ENCODE measurements around the gene FAM171A1.
"Not testable (repeated sequence)": the region's sequence is repeated elsewhere in the genome, so short reads cannot be mapped to it uniquely, and the experiment has no call there.

Gene FAM171A1

DNA sequence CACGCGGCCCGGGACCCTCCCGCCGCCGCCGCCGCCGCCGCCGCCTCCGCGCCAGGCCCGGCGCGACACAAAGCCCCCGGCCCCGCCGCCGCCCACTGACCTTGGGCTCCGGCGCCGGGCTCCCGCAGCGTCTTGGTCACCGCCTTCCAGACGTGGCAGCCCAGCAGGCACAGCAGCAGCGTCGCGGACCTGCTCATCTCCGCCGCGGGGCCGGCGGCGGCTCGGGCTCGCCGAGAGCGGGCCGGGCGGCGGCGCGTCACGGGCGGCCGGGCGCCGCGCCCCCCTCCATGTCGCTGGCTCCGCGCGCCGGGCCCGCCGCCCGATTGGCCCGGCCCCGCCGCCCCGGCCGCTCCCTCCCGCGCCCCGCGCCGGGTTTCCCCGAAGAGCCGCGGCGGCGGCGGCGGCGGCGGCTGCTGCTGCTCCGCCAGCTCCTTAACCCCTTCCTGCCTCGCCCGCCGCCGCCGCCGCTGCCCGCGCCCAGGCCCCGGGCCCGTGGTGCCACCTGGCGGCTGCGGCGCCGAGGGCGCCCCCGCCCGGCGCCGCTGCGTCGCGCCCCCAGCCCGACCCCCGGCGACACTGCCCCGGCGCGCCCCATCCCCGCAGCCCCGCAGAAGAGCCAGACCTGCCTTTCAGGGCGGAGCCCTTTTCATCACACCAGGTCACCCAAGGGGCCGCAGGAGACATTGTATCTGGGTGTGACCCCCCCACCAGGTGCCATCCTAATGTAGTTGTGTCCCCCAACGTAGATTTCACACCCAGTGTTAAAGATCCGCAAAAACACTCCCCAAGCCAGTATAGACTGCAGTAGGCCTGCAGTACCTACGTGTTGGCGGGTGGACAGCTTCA lies at the start of gene FAM171A1:
Gene FAM171A1, minus strand, starts transcription at position 434 of the 846 bp plus-strand sequence. Its CDS starts 237 bp downstream, at position 197.
- peak; percentile 42 for DNase-seq

DNA sequence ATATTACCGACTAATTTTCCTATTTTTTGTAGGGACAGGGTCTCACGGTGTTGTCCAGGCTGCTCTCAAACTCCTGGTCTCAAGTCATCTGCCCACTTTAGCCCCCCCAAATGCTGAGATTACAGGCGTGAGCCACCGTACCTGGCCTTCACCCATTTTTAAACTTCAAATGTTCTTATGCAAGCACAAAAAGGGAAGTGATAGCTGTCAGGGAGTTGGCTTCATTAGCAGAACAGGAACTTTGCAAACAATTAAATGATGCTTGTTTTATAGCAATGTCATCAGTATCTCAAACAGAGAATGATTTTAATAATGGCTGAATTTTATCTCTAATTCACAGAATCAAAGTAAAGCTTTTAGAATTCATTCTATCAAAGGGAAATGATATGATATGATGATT lies 49.8 kb upstream of the FAM171A1 start:
- no peak for DNase-seq

DNA sequence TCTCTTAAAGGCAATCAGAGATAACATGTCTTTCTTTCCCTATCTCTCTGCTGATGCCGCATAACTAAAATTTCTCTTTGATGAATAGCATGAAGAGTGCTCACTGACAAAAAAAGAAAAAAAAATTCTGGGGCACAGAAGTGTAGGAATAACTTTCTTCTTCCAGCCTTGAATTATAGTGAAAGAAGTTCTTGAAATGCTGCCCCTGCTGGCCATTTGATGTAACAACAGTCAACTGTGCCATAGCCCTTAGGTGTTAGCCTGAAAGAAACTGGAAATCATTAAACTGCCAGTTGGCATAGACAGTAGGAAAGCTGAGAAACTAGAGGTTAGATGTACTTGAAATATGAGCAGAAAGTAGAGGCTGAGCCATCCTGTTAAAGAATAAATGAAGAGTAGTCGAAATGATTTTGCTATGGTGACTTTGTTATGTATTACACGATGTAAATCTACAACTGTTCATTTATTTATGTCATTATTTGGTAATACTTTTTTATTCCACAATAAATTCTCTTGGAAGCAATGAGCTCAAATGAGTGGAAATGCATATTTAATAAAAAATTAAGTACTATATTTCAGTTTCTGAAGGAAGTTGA lies 48.3 kb upstream of the FAM171A1 start:
- no peak for DNase-seq

DNA sequence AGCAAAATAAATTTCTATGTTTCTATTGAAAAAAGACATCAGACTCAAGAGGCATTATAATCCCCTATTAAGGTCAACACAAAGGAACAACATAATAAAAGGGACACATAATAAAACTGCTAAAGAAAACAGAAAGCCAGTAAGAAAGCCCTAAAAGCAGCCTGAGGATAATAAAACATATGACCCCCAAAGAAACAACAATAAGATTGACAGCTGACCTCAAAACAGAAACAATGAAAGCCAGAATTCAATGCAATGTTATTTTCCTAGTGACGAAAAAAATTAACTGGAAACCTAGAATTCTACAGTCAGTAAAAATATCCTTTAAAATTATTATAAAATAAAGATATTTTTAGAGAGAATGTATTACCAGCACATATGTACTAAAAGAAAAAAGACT lies 44.9 kb upstream of the FAM171A1 start:
- no peak for DNase-seq

DNA sequence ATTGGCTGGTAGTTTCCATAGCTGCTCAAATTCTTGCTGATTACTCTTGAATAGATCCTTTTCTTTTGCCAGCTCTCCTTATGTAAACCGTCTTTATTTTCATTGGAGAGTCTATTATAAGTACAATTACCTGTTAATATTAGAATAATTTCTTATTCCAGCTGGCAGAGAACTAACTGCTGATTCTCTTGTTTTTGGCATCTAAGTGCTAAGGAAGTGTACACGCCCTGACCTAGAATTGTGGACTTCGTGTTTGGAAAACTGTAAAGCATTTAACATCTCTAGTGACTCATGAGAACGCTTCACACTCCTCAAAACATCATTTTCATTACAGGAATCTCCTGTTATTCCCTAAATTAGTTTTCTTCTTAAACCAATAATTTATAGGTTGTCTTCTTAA lies 39.9 kb upstream of the FAM171A1 start:
- DNase-seq = no peak

DNA sequence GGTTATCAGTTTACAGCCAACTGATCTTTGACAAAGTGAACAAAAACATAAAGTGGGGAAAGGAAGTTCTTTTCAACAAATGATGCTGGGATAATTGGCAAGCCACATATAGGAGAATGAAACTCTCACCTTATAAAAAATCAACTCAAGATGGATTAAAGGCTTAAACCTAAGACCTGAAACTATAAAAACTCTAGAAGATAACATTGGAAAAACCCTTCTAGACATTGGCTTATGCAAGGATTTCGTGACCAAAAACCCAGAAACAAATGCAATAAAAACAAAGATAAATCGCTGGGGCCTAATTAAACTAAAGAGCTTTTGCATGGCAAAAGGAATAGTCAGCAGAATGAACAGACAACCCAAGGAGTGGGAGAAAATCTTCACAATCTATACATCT lies 38.3 kb upstream of the FAM171A1 start:
- DNase-seq = not testable (repeated sequence)

DNA sequence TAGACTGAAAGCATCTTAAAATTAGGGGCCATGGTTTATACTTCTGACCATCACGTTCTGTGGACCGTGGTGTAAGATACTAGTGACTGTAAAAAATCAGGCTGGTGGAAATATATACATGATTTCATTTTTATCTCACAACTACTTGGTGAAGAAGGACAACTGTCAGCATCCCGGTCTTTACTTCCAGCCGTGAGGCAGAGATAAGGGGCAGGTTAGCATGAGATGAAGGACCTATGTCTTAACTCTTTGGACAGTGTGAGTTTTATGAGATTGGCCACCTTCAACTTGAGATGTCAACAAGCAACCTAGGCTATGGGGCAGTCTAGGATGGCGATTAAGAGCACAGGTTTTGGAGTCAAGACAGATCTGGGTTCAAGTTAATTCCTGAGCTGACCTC lies 37.5 kb upstream of the FAM171A1 start:
- DNase-seq = no peak

- no peak for DNase-seq
These were observed 34.2 kb upstream of the FAM171A1 start for GRCh38 chr10:15405319-15405718.

GRCh38 chr10:15401382-15401781 lies 30.3 kb upstream of the FAM171A1 start:
- no peak for DNase-seq

DNA sequence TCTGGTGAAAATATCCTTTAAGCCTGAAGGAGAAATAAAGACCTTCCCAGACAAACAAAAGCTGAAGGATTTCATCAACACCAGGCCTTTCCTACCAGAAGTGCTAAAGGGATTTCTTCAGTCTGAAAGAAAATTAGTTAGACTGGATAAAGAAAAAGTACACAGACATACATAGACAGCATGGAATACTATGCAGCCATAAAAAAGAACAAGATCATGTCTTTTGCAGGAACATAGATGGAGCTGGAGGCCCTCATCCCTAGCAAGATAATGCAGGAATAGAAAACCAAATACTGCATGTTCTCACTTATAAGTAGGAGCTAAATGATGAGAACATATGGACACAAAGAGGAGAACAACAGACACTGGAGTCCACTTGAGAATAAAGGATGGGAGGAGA lies 29.4 kb upstream of the FAM171A1 start:
- not testable (repeated sequence) for DNase-seq

- no peak for DNase-seq
These were observed 28.1 kb upstream of the FAM171A1 start for GRCh38 chr10:15399060-15399661.

GRCh38 chr10:15395935-15396334 lies 24.8 kb upstream of the FAM171A1 start:
- DNase-seq = no peak

GRCh38 chr10:15393139-15393825 lies 22.2 kb upstream of the FAM171A1 start:
- no peak for DNase-seq

DNA sequence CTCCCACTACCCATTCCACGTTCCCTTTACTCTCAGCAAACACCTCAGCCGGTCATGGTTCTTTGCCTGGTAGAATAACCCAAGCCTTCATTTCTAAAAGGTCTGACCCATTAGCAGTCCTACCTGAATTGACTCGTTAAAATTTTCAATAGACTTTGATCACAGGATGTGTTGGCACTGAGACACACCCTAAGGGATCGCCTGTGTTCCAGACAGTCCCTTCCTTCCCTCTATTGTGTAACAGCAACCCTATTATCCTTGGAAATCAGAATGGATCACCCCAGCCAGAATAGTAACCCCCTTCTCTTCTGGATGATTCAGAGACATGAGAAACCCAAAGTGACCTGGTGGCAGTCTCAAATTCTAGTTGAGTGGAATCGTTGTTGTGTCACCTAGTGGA lies 20.4 kb upstream of the FAM171A1 start:
- DNase-seq = no peak

DNA sequence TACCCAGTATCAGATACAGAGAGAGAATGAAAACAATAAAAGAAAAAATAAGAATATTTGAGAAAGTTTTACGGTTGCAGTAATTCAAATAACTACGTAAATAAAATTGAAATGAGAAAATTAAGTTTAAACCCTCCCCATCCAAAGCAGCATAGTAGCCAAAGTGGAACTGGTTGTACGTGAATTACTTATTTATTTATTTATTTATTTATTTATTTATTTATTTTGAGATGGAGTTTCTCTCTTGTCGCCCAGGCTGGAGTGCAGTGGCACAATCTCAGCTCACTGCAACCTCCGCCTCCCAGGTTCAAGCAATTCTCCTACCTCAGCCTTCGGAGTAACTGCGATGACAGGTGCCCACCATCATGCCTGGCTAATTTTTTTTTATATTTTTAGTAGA lies 17.1 kb upstream of the FAM171A1 start:
- DNase-seq = not testable (repeated sequence)

- no peak for DNase-seq
These were observed 15.9 kb upstream of the FAM171A1 start for GRCh38 chr10:15387021-15387420.

GRCh38 chr10:15385552-15386455 lies 14.7 kb upstream of the FAM171A1 start:
- DNase-seq = no peak

DNA sequence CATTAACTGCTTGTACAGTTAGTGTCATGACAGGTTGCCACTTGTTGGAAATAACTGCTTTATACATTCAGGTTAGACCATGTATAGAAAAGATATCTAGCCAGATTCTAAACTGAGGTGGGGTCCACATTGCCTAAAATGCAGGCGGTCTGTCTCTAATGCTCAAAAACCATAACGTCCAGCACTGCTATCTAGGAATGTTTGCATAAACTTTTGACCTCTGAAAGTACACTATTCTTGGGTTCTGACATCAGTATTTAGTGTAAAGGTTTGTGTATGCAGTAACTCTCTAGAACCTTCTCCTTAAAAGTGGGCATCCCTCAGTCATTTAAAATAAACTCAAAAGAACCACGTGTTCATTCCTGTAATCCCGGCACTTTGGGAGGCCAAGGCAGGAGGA lies 10.3 kb upstream of the FAM171A1 start:
- no peak for DNase-seq

GRCh38 chr10:15379078-15379477 lies 8.0 kb upstream of the FAM171A1 start:
- no peak for DNase-seq

- no peak for DNase-seq
These were observed 7.5 kb upstream of the FAM171A1 start for GRCh38 chr10:15378569-15378968.

DNA sequence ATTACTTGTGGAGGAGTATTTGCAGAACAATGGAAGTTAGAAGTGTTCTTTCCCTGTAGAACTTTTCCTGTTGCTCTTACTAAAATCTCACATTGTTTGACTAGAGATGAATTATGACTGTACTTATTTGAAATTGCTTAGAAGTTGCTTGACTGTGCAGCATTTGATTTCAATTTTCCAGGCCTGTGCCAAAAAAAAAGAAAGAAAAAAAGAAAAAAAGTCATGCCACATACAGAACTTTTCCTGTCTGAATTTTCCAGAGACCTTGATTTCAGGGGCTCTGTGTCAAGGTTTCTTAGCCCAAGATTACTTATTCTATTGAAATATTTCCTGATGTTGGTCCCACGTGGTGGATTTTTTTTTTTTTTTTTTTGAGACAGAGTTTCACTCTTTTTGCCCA lies 3.5 kb upstream of the FAM171A1 start:
- no peak for DNase-seq

- no peak for DNase-seq
These were observed 3.1 kb upstream of the FAM171A1 start for GRCh38 chr10:15374156-15374555.
